OCI-LY7 (cell line): Measurements from ENCODE around the gene SGMS1. TPM values are rescaled to one million over a fixed set of nuclear protein-coding genes. Genes with fewer than 3 reads are reported as not detected.

Experiments
- BruUV-seq: library from RNA; stranded (reverse); fragments of 400-500 nt; replicated peaks from 2 replicates; lab custom pipeline; 2021; lab: Mats Ljungman, UMichigan
- CTCF ChIA-PET: fragments of 300-600 bp; sonication (Branson Sonifier 250); formaldehyde crosslinking; loops from one replicate; lab custom pipeline; 2022; ENCODE audit warnings: antibody characterized with exemption; ENCODE audit not compliant: unreplicated experiment; lab: Charles Lee
- POLR2A ChIA-PET: fragments of 300-600 bp; sonication (Branson Sonifier 250); formaldehyde crosslinking; loops from one replicate; lab custom pipeline; 2022; ENCODE audit warnings: antibody characterized with exemption; lab: Charles Lee
- DNase-seq: peaks from one replicate; pipeline ENCODE4 v3.0.0-alpha.2; 2015; ENCODE audit warnings: low spot score
- H2AFZ ChIP-seq: fragments of 200-600 bp; sonication (generic), shearing (Covaris generic); 2 replicates; pipeline ENCODE4 v1.6.1; 2014; ENCODE audit warnings: mild to moderate bottlenecking, antibody characterized with exemption, low read length, moderate library complexity
- H3K27ac ChIP-seq: fragments of 200-600 bp; sonication (generic); 2 replicates; pipeline ENCODE4 v1.5.1; 2014; ENCODE audit warnings: mixed run types, low read depth, mild to moderate bottlenecking, moderate library complexity, low read length, inconsistent platforms; ENCODE audit not compliant: poor library complexity, severe bottlenecking
- H3K36me3 ChIP-seq: fragments of 200-600 bp; sonication (generic); 2 replicates; pipeline ENCODE4 v1.6.1; 2014; ENCODE audit warnings: mild to moderate bottlenecking, antibody characterized with exemption, low read length, moderate library complexity, mixed read lengths; ENCODE audit not compliant: insufficient read depth
- H3K4me1 ChIP-seq: fragments of 200-600 bp; sonication (generic); 2 replicates; pipeline ENCODE4 v1.5.1; 2014; ENCODE audit warnings: mild to moderate bottlenecking, low read length; ENCODE audit not compliant: insufficient read depth, poor library complexity, severe bottlenecking
- H3K4me2 ChIP-seq: fragments of 200-600 bp; sonication (generic); 2 replicates; pipeline ENCODE4 v1.6.1; 2014; ENCODE audit warnings: mild to moderate bottlenecking, low read length
- H3K4me3 ChIP-seq: fragments of 200-600 bp; sonication (generic); 2 replicates; pipeline ENCODE4 v1.5.1; 2014; ENCODE audit warnings: mild to moderate bottlenecking, low read depth, low read length; ENCODE audit not compliant: poor library complexity, severe bottlenecking
- H3K79me2 ChIP-seq: fragments of 200-600 bp; sonication (generic); 2 replicates; pipeline ENCODE4 v1.6.1; 2016; ENCODE audit warnings: low read depth, mild to moderate bottlenecking, low read length, moderate library complexity, mixed read lengths; ENCODE audit not compliant: insufficient read depth
- H3K9me2 ChIP-seq: fragments of 200-600 bp; sonication (generic); 2 replicates; pipeline ENCODE4 v1.6.1; 2016; ENCODE audit warnings: mild to moderate bottlenecking, low read length, mixed read lengths; ENCODE audit not compliant: insufficient read depth
- H3K9me3 ChIP-seq: fragments of 200-600 bp; sonication (generic); 2 replicates; pipeline ENCODE4 v1.6.1; 2014; ENCODE audit warnings: mild to moderate bottlenecking, mixed run types, low read length, mixed read lengths
- H4K20me1 ChIP-seq: fragments of 200-600 bp; sonication (generic); 2 replicates; pipeline ENCODE4 v1.6.1; 2014; ENCODE audit warnings: mild to moderate bottlenecking, antibody characterized with exemption, low read length, moderate library complexity, mixed read lengths; ENCODE audit not compliant: insufficient read depth
- CTCF ChIP-seq: fragments of 200-600 bp; sonication (generic); conservative IDR thresholded peaks from 2 replicates; pipeline ENCODE4 v1.5.1; 2014; ENCODE audit warnings: mild to moderate bottlenecking, antibody characterized with exemption, low read length, moderate library complexity, mixed read lengths
- EZH2phosphoT487 ChIP-seq: fragments of 200-600 bp; sonication (generic); IDR thresholded peaks from 2 replicates; pipeline ENCODE4 v1.6.1; 2018; ENCODE audit warnings: low read depth, borderline replicate concordance, mild to moderate bottlenecking, mixed run types, antibody characterized with exemption, low read length, moderate library complexity, mixed read lengths
- intact Hi-C: fragments of 100-400 bp; cut with micrococcal nuclease; formaldehyde crosslinking; loops from one replicate; pipeline ENCODE4 v1.10.0; 2022; ENCODE audit not compliant: unreplicated experiment
- total RNA-seq, 2 experiments: library from RNA; depleted of rRNA in 1 of 2; stranded (reverse); fragments of >200 nt in 1 of 2; shearing (Covaris generic) in 1 of 2; gene quantifications; 2 replicates each; pipeline ENCODE4 v1.2.3, GENCODE V29; 2014 to 2022

Gene SGMS1
- total RNA-seq, 2 experiments from 2014 or later, result 45.4 to 57.5 TPM

- no peak overlapping the region for H3K4me3 ChIP-seq
- TF ChIP-seq EZH2phosphoT487 (no peak), CTCF (no peak)
- no TSS peak for BruUV-seq
- H3K4me1 ChIP-seq, result no peaks in the 10 kb centered on the region
- POLR2A ChIA-PET, result no interaction called here
- no peak overlapping the region for H3K27ac ChIP-seq
- no peak overlapping the region for H3K4me2 ChIP-seq
- DNase-seq, result no peak
- H3K36me3 ChIP-seq, result no peaks in the 10 kb centered on the region
- H3K9me2 ChIP-seq, result no peaks in the 10 kb centered on the region
- H4K20me1 ChIP-seq, result 0 out of 2 replicates have a peak, but pooled peaks cover 4% of the 10 kb centered on the region
- H2AFZ ChIP-seq, result no peak overlapping the region
- H3K79me2 ChIP-seq, result no peaks in the 10 kb centered on the region
- intact Hi-C loops, result no loop called here
- CTCF ChIA-PET, result no interaction called here
- H3K9me3 ChIP-seq, result no peaks in the 10 kb centered on the region
Measured at GRCh38 chr10:50529660-50530059, 94.1 kb downstream of the SGMS1 start.

- intact Hi-C loops, result no loop called here
- Histone ChIP-seq H4K20me1 (0 out of 2 replicates have a peak, but pooled peaks cover 4% of the 10 kb centered on the region), H3K4me3 (no peak overlapping the region), H3K4me1 (no peaks in the 10 kb centered on the region), H3K4me2 (no peak overlapping the region), H3K27ac (no peak overlapping the region), H3K36me3 (no peaks in the 10 kb centered on the region), H3K9me2 (no peaks in the 10 kb centered on the region), H3K79me2 (no peaks in the 10 kb centered on the region), H2AFZ (no peak overlapping the region), H3K9me3 (no peaks in the 10 kb centered on the region)
- POLR2A ChIA-PET, result no interaction called here
- TF ChIP-seq CTCF, result no peak
- no peak for TF ChIP-seq EZH2phosphoT487
- BruUV-seq, result no TSS peak
- no peak for DNase-seq
- CTCF ChIA-PET, result no interaction called here
Measured at GRCh38 chr10:50528206-50528605, 95.5 kb downstream of the SGMS1 start.

- no peak for DNase-seq
Measured at GRCh38 chr10:50527442-50528043, 96.2 kb downstream of the SGMS1 start.

More at GRCh38 chr10:50527442-50528043, 96.2 kb downstream of the SGMS1 start:
- Histone ChIP-seq H3K79me2 (no peaks in the 10 kb centered on the region), H3K27ac (no peak overlapping the region), H3K4me3 (no peak overlapping the region), H3K4me2 (no peak overlapping the region), H3K9me3 (no peaks in the 10 kb centered on the region), H3K9me2 (no peaks in the 10 kb centered on the region), H3K36me3 (no peaks in the 10 kb centered on the region), H3K4me1 (no peaks in the 10 kb centered on the region), H2AFZ (no peak overlapping the region), H4K20me1 (0 out of 2 replicates have a peak, but pooled peaks cover under 1% of the 10 kb centered on the region)
- ChIA-PET POLR2A (no interaction called here), CTCF (no interaction called here)
- no peak for TF ChIP-seq EZH2phosphoT487
- TF ChIP-seq CTCF, result no peak
- BruUV-seq, result no TSS peak
- intact Hi-C loops, result no loop called here
